GM21737 (cell line): ENCODE results near the gene YWHAQ.
A peak's percentile ranks its signal among the peaks of the same experiment; 100 is the strongest.

Experiments used
- ATAC-seq: cut with Tn5 transposase; IDR thresholded peaks from one replicate; pipeline ENCODE4 v1.9.1; 2021; ENCODE audit warnings: mild to moderate bottlenecking, moderate library complexity; ENCODE audit not compliant: unreplicated experiment

YWHAQ gene

GRCh38 chr2:9630736-9631552 is at the start of gene YWHAQ:
YWHAQ (minus strand) TSS chr2:9630997; CDS start chr2:9630452, 545 bp downstream.
- peak; percentile 95 for ATAC-seq

DNA sequence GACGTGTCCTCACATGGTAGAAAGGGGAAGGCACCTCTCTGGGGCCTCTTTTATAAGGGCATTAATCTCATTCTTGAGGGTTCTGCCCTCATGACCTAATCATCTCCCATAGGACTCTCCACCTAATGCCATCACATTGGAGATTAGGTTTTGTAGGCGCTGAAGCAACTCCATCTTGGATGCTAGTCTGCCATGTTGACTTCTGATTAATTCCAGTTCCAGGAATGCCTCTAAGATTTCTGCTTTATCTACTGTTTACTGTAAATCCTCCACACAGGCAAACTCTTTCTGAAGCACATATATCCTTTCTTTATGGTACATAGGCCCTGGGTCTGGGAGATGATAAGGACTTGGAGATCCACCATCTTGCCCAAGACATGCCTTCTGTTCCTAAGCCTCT is 49.3 kb upstream of the YWHAQ start:
- no peak for ATAC-seq

DNA sequence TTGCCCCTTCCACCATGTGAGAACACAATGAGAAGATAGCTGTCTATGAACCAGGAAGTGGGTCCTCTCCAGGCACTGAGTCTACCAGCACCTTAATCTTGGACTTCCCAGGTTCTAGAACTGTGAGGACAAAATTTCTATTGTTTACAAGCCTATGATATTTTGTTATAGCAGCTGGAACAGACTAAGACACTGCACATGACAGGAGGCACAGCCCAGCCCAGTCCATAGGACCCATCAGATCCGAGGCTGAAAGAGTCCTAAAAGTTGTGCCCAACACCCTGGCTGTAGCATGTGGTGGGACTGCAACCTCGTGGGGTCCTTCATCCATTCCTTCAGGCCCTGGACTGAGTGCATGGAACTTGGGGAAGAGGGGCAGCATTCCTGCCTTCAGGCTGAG is 48.4 kb upstream of the YWHAQ start:
- ATAC-seq, result no peak

GRCh38 chr2:9678544-9678943 is 47.7 kb upstream of the YWHAQ start:
- ATAC-seq, result no peak

DNA sequence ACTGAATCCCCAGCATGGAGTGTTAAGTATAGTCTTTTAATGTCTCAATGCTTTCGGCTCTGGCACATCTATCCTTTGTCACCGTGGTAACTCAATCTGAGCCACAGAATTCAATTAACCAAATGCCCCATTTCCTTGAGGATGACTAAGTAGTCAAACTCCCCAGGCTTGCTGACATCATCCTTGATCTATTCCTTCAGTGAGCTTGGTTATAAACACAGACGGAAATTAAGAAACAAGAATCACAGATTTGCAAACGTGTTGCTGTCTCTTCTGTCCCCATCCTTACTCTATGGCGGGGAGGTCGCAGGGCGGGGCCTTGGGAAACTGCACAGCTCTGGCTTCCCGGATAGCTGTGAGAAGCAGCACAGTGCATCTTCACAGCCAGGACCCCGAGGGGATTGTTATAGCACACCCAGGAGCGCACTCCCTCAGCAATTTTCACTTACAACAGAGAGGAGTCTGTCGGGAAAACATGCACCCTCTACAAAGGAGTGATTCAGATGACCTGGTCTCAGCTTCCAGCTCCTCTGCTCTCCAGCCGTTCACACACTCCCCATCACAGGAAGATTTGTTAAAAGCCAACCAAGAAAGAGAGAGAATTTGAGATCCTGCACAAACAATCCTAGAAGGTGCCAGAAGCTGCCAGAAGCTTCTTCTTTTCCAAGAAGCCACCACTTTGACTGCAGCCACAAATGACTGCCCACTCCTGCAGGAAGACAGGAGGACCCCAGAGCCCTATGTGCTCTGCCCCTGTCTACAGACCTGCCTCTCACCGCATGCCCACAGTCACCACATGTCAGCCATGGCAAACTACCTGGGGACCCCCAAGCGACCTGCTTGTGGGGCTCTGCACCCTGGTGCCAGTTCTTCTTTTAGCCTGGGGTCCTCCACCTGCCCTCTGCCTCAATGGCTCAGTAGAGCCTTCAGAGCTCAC is 44.9 kb upstream of the YWHAQ start:
- ATAC-seq, result no peak

DNA sequence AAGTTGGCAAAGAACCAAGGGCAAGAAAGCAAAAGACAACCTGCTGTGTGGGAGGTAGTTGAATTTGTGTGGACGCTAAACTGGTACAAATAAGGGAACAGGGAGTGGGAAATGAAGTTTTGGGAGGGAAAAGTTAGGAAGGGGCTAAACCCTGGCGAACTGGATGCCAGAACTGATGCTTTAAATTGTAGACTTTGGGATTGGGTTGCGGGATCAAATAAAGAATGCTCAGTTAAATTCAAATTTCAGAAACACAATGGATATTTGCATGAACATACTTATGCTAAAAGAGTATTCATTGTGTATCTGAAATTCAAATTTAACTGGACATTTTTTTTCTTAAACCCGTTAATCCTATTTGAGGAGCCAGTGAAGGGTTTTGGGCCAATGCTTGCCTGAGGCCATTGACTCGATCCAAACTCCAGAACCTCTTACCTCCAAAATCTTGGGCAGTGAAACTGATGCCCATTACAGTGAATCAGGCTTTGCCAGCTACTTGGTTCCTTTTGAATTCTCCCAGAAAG is 44.2 kb upstream of the YWHAQ start:
- no peak for ATAC-seq

- ATAC-seq, result no peak
These were observed 43.2 kb upstream of the YWHAQ start for GRCh38 chr2:9673914-9674481.

- no peak for ATAC-seq
These were observed 38.0 kb upstream of the YWHAQ start for GRCh38 chr2:9668687-9669345.

- no peak for ATAC-seq
These were observed 37.0 kb upstream of the YWHAQ start for GRCh38 chr2:9667826-9668225.

DNA sequence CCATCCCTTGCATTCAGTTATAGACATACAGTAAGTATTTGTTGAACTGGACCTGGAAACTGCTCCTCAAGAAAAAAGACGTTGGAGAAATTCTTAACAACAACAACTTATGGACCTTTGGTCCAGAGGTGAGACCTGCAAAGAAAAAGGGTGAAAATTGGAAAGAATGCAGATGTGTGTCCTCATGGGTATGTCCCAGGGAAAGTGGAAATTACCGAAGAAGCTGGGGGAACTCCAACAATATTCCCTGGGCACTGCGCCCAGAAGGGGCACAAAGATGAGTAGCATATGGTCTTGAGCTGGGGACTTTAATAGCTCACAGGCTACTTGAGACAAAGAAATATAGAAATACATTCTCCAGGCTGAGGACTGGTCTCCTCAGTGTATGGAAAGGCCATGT is 35.5 kb upstream of the YWHAQ start:
- ATAC-seq, result no peak

DNA sequence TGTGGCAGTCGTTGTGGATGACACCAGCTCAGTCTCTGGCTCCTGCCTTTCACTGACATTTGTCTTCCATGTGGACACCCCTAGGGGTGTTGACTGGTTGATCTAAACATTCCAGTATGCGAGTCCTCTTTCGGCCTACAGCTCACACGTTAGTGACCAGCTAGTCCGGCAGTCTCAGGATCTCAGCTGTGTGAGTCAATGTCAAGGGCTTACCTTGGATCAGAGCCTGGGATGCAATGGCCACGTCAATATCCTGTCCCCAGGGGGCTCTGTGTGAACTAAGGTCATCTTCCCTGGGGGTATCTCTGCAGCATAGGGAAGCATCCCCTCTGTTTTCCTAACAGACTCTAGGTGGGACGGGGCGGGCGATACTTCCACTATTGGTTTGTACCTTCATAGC is 35.1 kb upstream of the YWHAQ start:
- ATAC-seq, result no peak

GRCh38 chr2:9664365-9664764 is 33.6 kb upstream of the YWHAQ start:
- no peak for ATAC-seq

- no peak for ATAC-seq
These were observed 32.4 kb upstream of the YWHAQ start for GRCh38 chr2:9663008-9663879.

DNA sequence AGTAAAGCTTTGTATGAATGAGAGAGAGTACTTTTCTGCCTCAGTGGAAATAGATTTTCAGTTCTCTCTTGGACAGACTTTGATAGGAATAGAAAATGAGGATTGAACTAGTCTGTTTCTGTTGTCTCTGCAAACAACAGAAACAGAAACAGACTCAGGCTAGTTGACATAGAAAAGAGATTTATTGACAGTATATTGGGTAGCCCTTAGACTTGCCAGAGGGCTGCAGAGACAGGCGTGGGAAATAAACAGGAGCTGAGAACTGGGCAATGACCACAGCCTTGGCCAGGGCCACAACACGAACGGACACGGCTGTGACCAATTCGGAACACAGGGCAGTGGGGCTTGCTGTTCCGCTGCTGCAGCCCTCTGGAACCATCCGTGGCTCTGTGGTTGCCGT is 30.5 kb upstream of the YWHAQ start:
- ATAC-seq, result no peak

DNA sequence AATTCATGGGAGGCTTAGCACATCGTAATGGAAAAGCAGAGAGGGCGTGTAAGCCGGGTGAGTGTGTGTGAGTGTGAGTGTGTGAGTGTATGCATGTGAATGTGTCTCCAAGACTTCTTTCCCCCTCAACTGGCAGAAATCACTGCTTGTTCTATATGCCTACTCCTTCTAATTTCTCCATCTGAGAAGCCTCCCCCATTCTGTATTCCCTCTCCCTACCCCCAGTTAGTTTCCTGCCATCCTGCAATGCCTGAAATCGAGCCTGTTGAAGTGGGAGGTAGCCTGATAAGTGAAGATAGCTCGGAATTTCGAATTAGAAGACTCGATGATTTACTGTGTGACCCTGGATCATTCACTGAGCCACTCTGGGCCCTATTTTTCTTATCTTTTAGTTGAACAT is 30.0 kb upstream of the YWHAQ start:
- no peak for ATAC-seq

- ATAC-seq, result no peak
These were observed 29.4 kb upstream of the YWHAQ start for GRCh38 chr2:9660154-9660553.

GRCh38 chr2:9658972-9659371 is 28.2 kb upstream of the YWHAQ start:
- ATAC-seq, result no peak

- no peak for ATAC-seq
These were observed 26.9 kb upstream of the YWHAQ start for GRCh38 chr2:9657731-9658130.

GRCh38 chr2:9657083-9657482 is 26.3 kb upstream of the YWHAQ start:
- ATAC-seq, result no peak

DNA sequence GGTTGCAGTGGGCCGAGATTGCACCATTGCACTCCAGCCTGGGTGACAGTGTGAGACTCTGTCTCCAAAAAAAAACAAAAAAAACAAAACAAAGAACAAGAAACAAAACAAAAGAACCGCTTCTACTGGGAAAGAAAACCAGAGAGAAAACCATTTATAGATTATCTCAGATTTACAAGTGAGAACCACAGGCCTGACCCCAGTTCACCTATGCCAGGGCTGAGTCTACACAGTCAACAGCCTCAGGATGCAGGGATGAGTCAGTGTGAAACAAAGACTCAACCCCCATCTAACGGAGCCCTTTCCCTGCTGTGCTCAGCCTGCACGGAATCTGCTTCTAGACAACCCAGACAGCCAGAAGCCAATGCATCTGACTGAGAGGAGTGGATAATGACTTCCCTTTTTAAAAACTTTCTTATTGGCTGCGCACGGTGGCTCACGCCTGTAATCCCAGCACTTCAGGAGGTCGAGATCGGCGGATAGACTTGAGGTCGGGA is 25.5 kb upstream of the YWHAQ start:
- peak; percentile 79 for ATAC-seq
